Measurements from ENCODE around the gene BLACAT1.
"Not testable (repeated sequence)": the region's sequence is repeated elsewhere in the genome, so short reads cannot be mapped to it uniquely, and the experiment has no call there.

Gene BLACAT1

GRCh38 chr1:205437570-205437969 lies 18.3 kb downstream of the BLACAT1 start:
- CTCF ChIA-PET = interaction anchor here (1.0 to 5.6 kb wide), 4 partner anchors 13 to 102 kb away, joined by 5 to 34 read pairs (median 19); no protein-coding TSS in a partner anchor
- H3K4me3 ChIP-seq (ENCODE audit: low read depth, low read length) = no peak overlapping the region
- TF ChIP-seq CTCF (IDR thresholded peaks at IDR 0.05; ENCODE audit: insufficient read depth, low read length, missing control alignments) = no peak
- POLR2A ChIA-PET = no interaction called here
- DNase-seq (ENCODE audit: low read depth, low spot score) = no peak

- H3K4me3 ChIP-seq (ENCODE audit: low read depth, low read length) = no peak overlapping the region
- no peak for DNase-seq (ENCODE audit: low read depth, low spot score)
- ChIA-PET CTCF (interaction anchor here (1.0 to 5.6 kb wide), 7 partner anchors 11 to 101 kb away, joined by 3 to 34 read pairs (median 10); partner anchors contain the start of gene LEMD1), POLR2A (no interaction called here)
- TF ChIP-seq CTCF (IDR thresholded peaks at IDR 0.05; ENCODE audit: insufficient read depth, low read length, missing control alignments) = no peak
Measured at GRCh38 chr1:205436776-205437410, 19.0 kb downstream of the BLACAT1 start.

- ChIA-PET CTCF (interaction anchor here (0.9 to 3.7 kb wide), 7 partner anchors 9 to 178 kb away, joined by 3 to 10 read pairs (median 3); partner anchors contain the start of gene LEMD1), POLR2A (no interaction called here)
- H3K4me3 ChIP-seq (ENCODE audit: low read depth, low read length) = no peak overlapping the region
- no peak for DNase-seq (ENCODE audit: low read depth, low spot score)
- no peak for TF ChIP-seq CTCF (IDR thresholded peaks at IDR 0.05; ENCODE audit: insufficient read depth, low read length, missing control alignments)
Measured at GRCh38 chr1:205435578-205436573, 20.0 kb downstream of the BLACAT1 start.

DNA sequence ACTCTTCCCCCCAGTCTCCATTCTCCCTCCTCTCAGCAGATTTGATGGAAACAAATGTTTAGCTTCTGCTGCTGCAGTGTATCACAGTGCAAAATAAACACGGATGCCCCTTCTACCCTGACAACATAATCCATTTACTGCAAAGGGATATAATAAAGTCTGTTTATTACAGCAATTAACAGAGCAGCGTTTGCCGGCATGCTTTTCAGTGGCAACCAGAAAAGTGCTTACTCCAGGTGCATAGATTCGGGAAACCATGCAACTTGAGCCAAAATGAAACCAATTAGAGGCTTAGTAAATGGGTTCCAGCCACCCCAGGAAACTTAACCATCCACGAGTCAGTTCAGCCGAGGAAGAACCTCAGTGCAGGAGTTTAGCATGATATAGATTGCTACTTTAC lies 21.1 kb downstream of the BLACAT1 start:
- DNase-seq (ENCODE audit: low read depth, low spot score) = no peak
- no peak overlapping the region for H3K4me3 ChIP-seq (ENCODE audit: low read depth, low read length)
- POLR2A ChIA-PET = no interaction called here
- CTCF ChIA-PET = interaction anchor here (0.9 to 3.7 kb wide), 6 partner anchors 10 to 80 kb away, joined by 3 to 10 read pairs (median 5); partner anchors contain the start of gene LEMD1
- TF ChIP-seq CTCF (IDR thresholded peaks at IDR 0.05; ENCODE audit: insufficient read depth, low read length, missing control alignments) = no peak

DNA sequence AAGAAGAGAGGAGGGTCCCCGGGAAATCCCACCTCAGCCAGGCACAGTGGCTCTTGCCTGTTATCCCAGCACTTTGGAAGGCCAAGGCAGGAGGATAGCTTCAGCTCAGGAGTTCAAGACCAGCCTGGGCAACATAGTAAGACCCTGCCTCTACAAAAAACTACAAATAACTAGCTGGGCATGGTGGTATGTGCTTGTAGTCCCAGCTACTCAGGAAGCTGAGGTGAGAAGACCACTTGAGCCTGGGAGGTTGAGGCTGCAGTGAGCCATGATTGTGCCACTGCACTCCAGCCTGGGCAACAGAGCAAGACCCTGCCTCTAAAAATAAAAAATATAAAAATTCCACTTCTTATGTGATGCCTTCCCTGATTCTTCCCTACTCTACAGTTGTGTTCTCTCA lies 23.2 kb downstream of the BLACAT1 start:
- POLR2A ChIA-PET = not testable (repeated sequence)

GRCh38 chr1:205432116-205432515 lies 23.7 kb downstream of the BLACAT1 start:
- CTCF ChIA-PET = interaction anchor here (1.0 to 6.8 kb wide), 8 partner anchors 11 to 92 kb away, joined by 3 to 62 read pairs (median 10); partner anchors contain the start of gene LEMD1
- DNase-seq (ENCODE audit: low read depth, low spot score) = no peak
- no peak overlapping the region for H3K4me3 ChIP-seq (ENCODE audit: low read depth, low read length)
- POLR2A ChIA-PET = no interaction called here
- no peak for TF ChIP-seq CTCF (IDR thresholded peaks at IDR 0.05; ENCODE audit: insufficient read depth, low read length, missing control alignments)

More for the DNA sequence above, 23.2 kb downstream of the BLACAT1 start:
- H3K4me3 ChIP-seq (ENCODE audit: low read depth, low read length); DNase-seq (ENCODE audit: low read depth, low spot score): not testable (repeated sequence)
- CTCF ChIA-PET = interaction anchor here (1.0 to 6.8 kb wide), 3 partner anchors 10 to 79 kb away, joined by 3 to 62 read pairs (median 6); no protein-coding TSS in a partner anchor

Data from AG04449 (cell line).